C4-2B (cell line): ENCODE measurements around the gene WNK4.

ENCODE experiments used
- CTCF ChIP-seq: fragments of 450-650 bp; conservative IDR thresholded peaks from 2 replicates; pipeline ENCODE4 v1.5.1; 2017; ENCODE audit warnings: mild to moderate bottlenecking
- ZFX ChIP-seq: fragments of 450-650 bp; IDR thresholded peaks from 2 replicates; pipeline ENCODE4 v1.6.1; 2017

DNA sequence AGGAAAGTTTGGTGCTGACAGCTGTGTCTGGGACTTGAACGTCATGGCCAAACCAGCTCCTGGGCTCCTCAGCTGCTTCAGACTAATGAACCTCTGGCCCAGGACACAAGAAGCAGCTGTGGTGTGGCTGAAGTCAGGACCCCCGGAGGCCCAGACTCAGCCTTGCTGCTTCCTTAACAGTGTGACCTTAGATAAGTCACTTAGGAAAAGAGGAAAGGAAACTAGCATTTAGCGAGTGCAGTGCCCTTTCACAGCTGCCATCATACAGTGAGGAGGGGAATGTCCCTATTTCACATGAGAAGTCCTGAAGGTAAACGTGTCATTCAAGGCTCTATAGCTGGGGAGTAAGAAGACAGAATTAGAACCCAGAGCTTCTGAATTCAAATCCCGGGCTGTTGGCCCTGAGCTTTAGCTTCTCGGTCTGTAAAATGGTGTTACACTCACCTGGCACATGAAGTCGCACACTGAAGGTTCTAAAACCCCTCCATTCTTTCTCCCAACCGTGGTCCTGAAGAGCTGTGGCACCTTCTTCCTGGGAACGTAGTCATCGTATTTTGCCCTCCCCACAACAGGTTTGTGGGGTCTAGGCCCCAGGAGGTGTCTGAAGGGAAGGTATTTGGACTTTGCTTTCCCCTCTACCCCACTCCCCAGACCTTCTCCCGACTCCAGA is 20.3 kb upstream of the WNK4 start:
- TF ChIP-seq CTCF (no peak), ZFX (no peak)
